GM18873 (cell line): ENCODE measurements around the gene TMEM138.
"Not testable (repeated sequence)": the region's sequence is repeated elsewhere in the genome, so short reads cannot be mapped to it uniquely, and the experiment has no call there.

Source experiments
- ATAC-seq: cut with Tn5 transposase; IDR thresholded peaks from one replicate; pipeline ENCODE4 v1.9.1; 2021; ENCODE audit warnings: mild to moderate bottlenecking, moderate library complexity, moderate number of reproducible peaks; ENCODE audit not compliant: unreplicated experiment, low FRiP score

The TMEM138 gene

GRCh38 chr11:61361237-61361740, 885 bp upstream of the TMEM138 start:
- ATAC-seq = no peak

GRCh38 chr11:61362542-61362875, 335 bp downstream of the TMEM138 start:
- no peak for ATAC-seq

- ATAC-seq = no peak
Observed at GRCh38 chr11:61364012-61364675, 2.0 kb downstream of the TMEM138 start.

GRCh38 chr11:61367406-61367805, 5.2 kb downstream of the TMEM138 start:
- no peak for ATAC-seq

GRCh38 chr11:61368646-61369045, 6.5 kb downstream of the TMEM138 start:
- ATAC-seq = no peak

- ATAC-seq = no peak
Observed at GRCh38 chr11:61369372-61370348, 7.5 kb downstream of the TMEM138 start.

- ATAC-seq = no peak
Observed at GRCh38 chr11:61370349-61371005, 8.3 kb downstream of the TMEM138 start.

GRCh38 chr11:61372659-61373420, 10.7 kb downstream of the TMEM138 start:
- no peak for ATAC-seq

- ATAC-seq = no peak
Observed at GRCh38 chr11:61375761-61376108, 13.6 kb downstream of the TMEM138 start.

GRCh38 chr11:61377461-61378160, 15.4 kb downstream of the TMEM138 start:
- ATAC-seq = no peak

- ATAC-seq = no peak
Observed at GRCh38 chr11:61378713-61379313, 16.6 kb downstream of the TMEM138 start.

- ATAC-seq = no peak
Observed at GRCh38 chr11:61380884-61381283, 18.7 kb downstream of the TMEM138 start.

- not testable (repeated sequence) for ATAC-seq
Observed at GRCh38 chr11:61383859-61384258, 21.7 kb downstream of the TMEM138 start.

- no peak for ATAC-seq
Observed at GRCh38 chr11:61384271-61385242, 22.4 kb downstream of the TMEM138 start.

- no peak for ATAC-seq
Observed at GRCh38 chr11:61390161-61390560, 28.0 kb downstream of the TMEM138 start.

GRCh38 chr11:61392981-61393595, 30.9 kb downstream of the TMEM138 start:
- no peak for ATAC-seq

- ATAC-seq = no peak
Observed at GRCh38 chr11:61401173-61401572, 39.0 kb downstream of the TMEM138 start.

- no peak for ATAC-seq
Observed at GRCh38 chr11:61401573-61401972, 39.4 kb downstream of the TMEM138 start.
